IMR-90 (cell line): ENCODE data around the gene CDH13. TPM values are rescaled to one million over a fixed set of nuclear protein-coding genes. Genes with fewer than 3 reads are reported as not detected.

Source experiments
- ATAC-seq: fragments of 200-7000 bp; cut with Tn5 transposase; 2 replicates; pipeline ENCODE4 v1.9.1; 2020; ENCODE audit warnings: low read depth, mild to moderate bottlenecking, moderate library complexity
- BruUV-seq: library from RNA; stranded (reverse); fragments of 400-500 nt; replicated peaks from 2 replicates; lab custom pipeline; 2021; lab: Mats Ljungman, UMichigan
- CTCF ChIA-PET: fragments of 300-600 bp; formaldehyde crosslinking; extraction: SDS; loops from one replicate; lab custom pipeline; 2021; ENCODE audit warnings: antibody characterized with exemption; lab: Yijun Ruan, JAX
- POLR2A ChIA-PET: fragments of 300-600 bp; sonication (Branson Sonifier 250); formaldehyde crosslinking; loops from one replicate; lab custom pipeline; 2022; ENCODE audit warnings: antibody characterized with exemption; ENCODE audit not compliant: unreplicated experiment; lab: Charles Lee
- DNase-seq: peaks from one replicate; pipeline ENCODE4 v3.0.0; 2013
- H2AFZ ChIP-seq: replicated peaks from 2 replicates; pipeline ENCODE3; 2013; ENCODE audit warnings: low read length, mild to moderate bottlenecking; ENCODE audit not compliant: poor library complexity
- H2AK5ac ChIP-seq: 2 replicates; pipeline ENCODE4 v1.6.1; 2013; ENCODE audit warnings: low read depth, low read length, inconsistent platforms
- H2AK9ac ChIP-seq: replicated peaks from 2 replicates; pipeline ENCODE3; 2013; ENCODE audit warnings: mild to moderate bottlenecking, low read depth, low read length, moderate library complexity; ENCODE audit not compliant: poor library complexity
- H2BK120ac ChIP-seq: 2 replicates; pipeline ENCODE4 v1.6.1; 2013; ENCODE audit warnings: low read depth, low read length, inconsistent platforms
- H2BK15ac ChIP-seq: 3 replicates; pipeline ENCODE4 v1.6.1; 2013; ENCODE audit warnings: low read depth, low read length, inconsistent platforms
- H2BK20ac ChIP-seq: 2 replicates; pipeline ENCODE4 v1.6.1; 2013; ENCODE audit warnings: low read depth, mild to moderate bottlenecking, inconsistent platforms, low read length, moderate library complexity
- H2BK5ac ChIP-seq: 2 replicates; pipeline ENCODE4 v1.6.1; 2013; ENCODE audit warnings: mild to moderate bottlenecking, low read depth, low read length, inconsistent platforms; ENCODE audit not compliant: poor library complexity, severe bottlenecking
- H3K14ac ChIP-seq: replicated peaks from 2 replicates; pipeline ENCODE4 v1.6.1; 2013; ENCODE audit warnings: low read depth, low read length, inconsistent platforms
- H3K18ac ChIP-seq: 2 replicates; pipeline ENCODE4 v1.6.1; 2013; ENCODE audit warnings: low read depth, low read length, control low read depth
- H3K23ac ChIP-seq: 2 replicates; pipeline ENCODE4 v1.6.1; 2013; ENCODE audit warnings: low read depth, low read length, inconsistent platforms
- H3K27ac ChIP-seq: 2 replicates; pipeline ENCODE4 v1.5.1; 2013; ENCODE audit warnings: mild to moderate bottlenecking, control low read depth, low read length; ENCODE audit not compliant: insufficient read depth
- H3K27me3 ChIP-seq: 2 replicates; pipeline ENCODE4 v1.6.1; 2013; ENCODE audit warnings: low read length; ENCODE audit not compliant: control insufficient read depth, insufficient read depth
- H3K36me3 ChIP-seq: 2 replicates; pipeline ENCODE4 v1.6.1; 2013; ENCODE audit warnings: low read length, mixed read lengths; ENCODE audit not compliant: control insufficient read depth, insufficient read depth
- H3K4ac ChIP-seq: 2 replicates; pipeline ENCODE4 v1.6.1; 2013; ENCODE audit warnings: low read depth, low read length, inconsistent platforms
- H3K4me1 ChIP-seq: 2 replicates; pipeline ENCODE4 v1.6.1; 2013; ENCODE audit warnings: low read length, mixed read lengths; ENCODE audit not compliant: control insufficient read depth, insufficient read depth
- H3K4me2 ChIP-seq: 2 replicates; pipeline ENCODE4 v1.6.1; 2013; ENCODE audit warnings: low read depth, mild to moderate bottlenecking, control low read depth, low read length, moderate library complexity
- H3K4me3 ChIP-seq: 2 replicates; pipeline ENCODE4 v1.5.1; 2013; ENCODE audit warnings: low read depth, mild to moderate bottlenecking, control low read depth, low read length, moderate library complexity; ENCODE audit not compliant: insufficient read depth
- H3K56ac ChIP-seq: 2 replicates; pipeline ENCODE4 v1.6.1; 2013; ENCODE audit warnings: low read length, inconsistent platforms; ENCODE audit not compliant: insufficient read depth; ENCODE audit errors: extremely low read depth
- H3K79me1 ChIP-seq, 2 experiments: 2 replicates each; pipeline ENCODE4 v1.6.1; 2013; ENCODE audit warnings: low read length in 2 of 2, inconsistent platforms in 1 of 2, low read depth in 1 of 2
- H3K9ac ChIP-seq: 2 replicates; pipeline ENCODE4 v1.6.1; 2013; ENCODE audit warnings: low read depth, low read length, control low read depth
- H3K9me1 ChIP-seq: 2 replicates; pipeline ENCODE4 v1.6.1; 2013; ENCODE audit warnings: low read length, inconsistent platforms; ENCODE audit not compliant: insufficient read depth
- H3K9me3 ChIP-seq: 2 replicates; pipeline ENCODE4 v1.6.1; 2013; ENCODE audit warnings: low read length; ENCODE audit not compliant: control insufficient read depth, insufficient read depth
- H4K20me1 ChIP-seq: 2 replicates; pipeline ENCODE4 v1.6.1; 2013; ENCODE audit warnings: low read length, inconsistent platforms; ENCODE audit not compliant: insufficient read depth
- H4K5ac ChIP-seq: 2 replicates; pipeline ENCODE4 v1.6.1; 2013; ENCODE audit warnings: mild to moderate bottlenecking, low read depth, low read length, control low read depth
- H4K8ac ChIP-seq, 2 experiments: 2 replicates each; pipeline ENCODE4 v1.6.1; 2013; ENCODE audit warnings: low read depth in 2 of 2, low read length in 2 of 2, control low read depth in 1 of 2, inconsistent platforms in 1 of 2
- H4K91ac ChIP-seq: 2 replicates; pipeline ENCODE4 v1.6.1; 2013; ENCODE audit warnings: low read depth, low read length, inconsistent platforms; ENCODE audit not compliant: insufficient read depth
- CEBPB ChIP-seq: IDR thresholded peaks from 2 replicates; pipeline ENCODE4 v1.6.1; 2012; ENCODE audit warnings: low read depth, low read length, improper control_type of control experiment
- CHD1 ChIP-seq: IDR thresholded peaks from 2 replicates; pipeline ENCODE4 v1.6.1; 2012; ENCODE audit warnings: low read depth, low read length, improper control_type of control experiment
- FOS ChIP-seq: fragments of 150-350 bp; IDR thresholded peaks from 2 replicates; pipeline ENCODE4 v1.6.1; 2016; ENCODE audit warnings: low read depth, low read length
- MAFK ChIP-seq: IDR thresholded peaks from 2 replicates; pipeline ENCODE4 v1.6.1; 2012; ENCODE audit warnings: low read depth, low read length, improper control_type of control experiment
- MAZ ChIP-seq: IDR thresholded peaks from 2 replicates; pipeline ENCODE4 v1.6.1; 2012; ENCODE audit warnings: low read depth, mild to moderate bottlenecking, low read length, improper control_type of control experiment, moderate library complexity, borderline replicate concordance
- MXI1 ChIP-seq: IDR thresholded peaks from 2 replicates; pipeline ENCODE4 v1.6.1; 2012; ENCODE audit warnings: low read depth, mild to moderate bottlenecking, low read length, moderate library complexity, borderline replicate concordance
- NFE2L2 ChIP-seq: fragments of 150-350 bp; IDR thresholded peaks from 2 replicates; pipeline ENCODE4 v1.6.1; 2016; ENCODE audit warnings: low read depth, mild to moderate bottlenecking, low read length
- RCOR1 ChIP-seq: IDR thresholded peaks from 2 replicates; pipeline ENCODE4 v1.6.1; 2012; ENCODE audit warnings: mild to moderate bottlenecking, low read length, improper control_type of control experiment; ENCODE audit not compliant: insufficient replicate concordance
- SMC3 ChIP-seq: fragments of 150-350 bp; IDR thresholded peaks from 2 replicates; pipeline ENCODE4 v1.6.1; 2016; ENCODE audit warnings: low read depth, mild to moderate bottlenecking, antibody characterized with exemption, low read length, moderate library complexity
- WGBS, 2 experiments: methylation state at CpG; one replicate each; pipeline versions ENCODE4 v1.1.5 to v1.1.7; 2013; ENCODE audit warnings: missing lambda C conversion rate in 2 of 2; ENCODE audit not compliant: insufficient read length in 1 of 2; ENCODE audit errors: extremely low coverage in 2 of 2; 5-methylcytosine and 5-hydroxymethylcytosine counted together
- dilution Hi-C: fragments of 300-500 bp; cut with HindIII; formaldehyde crosslinking; loops from one replicate; pipeline ENCODE4 v1.14.3; 2018; ENCODE audit warnings: low sequenced_read_pairs; ENCODE audit not compliant: unreplicated experiment
- in situ Hi-C: fragments of 300-500 bp; cut with MboI; formaldehyde crosslinking; loops from 3 replicates; pipeline ENCODE4 v1.14.3; 2019; ENCODE audit warnings: low sequenced_read_pairs, inconsistent platforms, mixed read lengths
- intact Hi-C: fragments of 100-400 bp; cut with micrococcal nuclease; formaldehyde crosslinking; loops from 2 replicates; pipeline ENCODE4 v1.10.0; 2022
- polyA plus RNA-seq, 3 experiments: library from polyadenylated mRNA; depleted of rRNA; stranded (reverse); fragments of >200 nt; gene quantifications; 2 replicates each; pipeline ENCODE4 v1.2.3, GENCODE V29; 2012; ENCODE audit warnings: low replicate concordance in 1 of 3
- total RNA-seq: library from RNA; depleted of rRNA; stranded (reverse); fragments of >200 nt; gene quantifications from 2 replicates; pipeline ENCODE4 v1.2.3, GENCODE V29; 2012
- TF ChIP-seq, protein P1 (sequence below): fragments of 150-350 bp; IDR thresholded peaks from 2 replicates; pipeline ENCODE4 v1.6.1; 2016; ENCODE audit warnings: low read depth, mild to moderate bottlenecking, low read length, moderate library complexity, borderline replicate concordance
- TF ChIP-seq, protein P2 (sequence below): fragments of 150-350 bp; IDR thresholded peaks from 2 replicates; pipeline ENCODE4 v1.6.1; 2017; ENCODE audit warnings: mild to moderate bottlenecking, antibody characterized with exemption, low read length, low read depth

The CDH13 gene
- total and polyA plus RNA-seq, 2 of the 4 experiments (the other 2 are of a cell fraction), result 61.6 to 74.7 TPM

DNA sequence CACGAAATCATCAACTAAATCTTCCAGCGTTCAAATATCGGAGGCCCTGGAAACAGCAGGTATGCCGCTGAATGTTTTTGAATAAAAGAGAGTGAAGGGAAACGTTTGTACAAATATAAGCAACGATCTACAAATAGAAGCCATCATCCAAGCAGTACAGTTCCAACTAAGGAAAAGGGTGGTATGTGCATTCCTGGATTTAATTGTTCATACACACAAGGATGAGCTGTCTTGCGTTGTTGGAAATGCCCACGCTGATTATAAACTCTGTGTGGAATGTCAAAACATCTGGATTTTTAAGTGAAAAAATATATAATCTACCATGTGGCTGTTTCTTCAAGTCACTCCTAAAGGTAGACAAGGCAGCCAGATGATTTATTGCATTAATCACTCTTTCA is 989.2 kb downstream of the CDH13 start:
- H2BK15ac ChIP-seq, result no peak overlapping the region
- DNase-seq (no peak), ATAC-seq (no peak)
- dilution Hi-C loops (no loop called here), intact Hi-C loops (no loop called here), in situ Hi-C loops (loop anchor here (10.0 kb wide), 1 partner anchor 61 kb away; no protein-coding TSS in a partner anchor)
- peak overlapping the region; percentile 18; the same call in 1 of the 2 replicates for H2AK5ac ChIP-seq
- H3K9me3 ChIP-seq, result no peaks in the 10 kb centered on the region
- no peaks in the 10 kb centered on the region for H3K36me3 ChIP-seq
- ChIA-PET CTCF (no interaction called here), POLR2A (no interaction called here)
- peak overlapping the region; percentile 9; the same call in 1 of the 2 replicates for H2BK120ac ChIP-seq
- no CpG with 5 or more reads among the region's 8 CpGs for WGBS, 2 experiments
- no peak overlapping the region for H2AK9ac ChIP-seq
- no peak overlapping the region for H3K18ac ChIP-seq
- no peaks in the 10 kb centered on the region for H3K27me3 ChIP-seq
- no peak overlapping the region for H2BK5ac ChIP-seq
- H4K91ac ChIP-seq, result no peak overlapping the region
- no peak overlapping the region; the same call in 1 of the 2 replicates for H3K4me2 ChIP-seq
- H4K8ac ChIP-seq, result peak overlapping the region in 1 of 2 experiments; percentile 57; a peak in 2 of 4 replicates
- no peak overlapping the region for H3K27ac ChIP-seq
- H4K20me1 ChIP-seq, result no peaks in the 10 kb centered on the region
- H2AFZ ChIP-seq, result no peak overlapping the region
- no peak overlapping the region for H3K14ac ChIP-seq
- H3K4me1 ChIP-seq, result peaks cover 2% of the 10 kb centered on the region; the same call in 1 of the 2 replicates
- TF ChIP-seq CEBPB (no peak), MAZ (no peak), CHD1 (no peak), MAFK (no peak), SMC3 (no peak), NFE2L2 (no peak), RCOR1 (no peak), FOS (no peak), MXI1 (no peak)
- TF ChIP-seq, protein P1, sequence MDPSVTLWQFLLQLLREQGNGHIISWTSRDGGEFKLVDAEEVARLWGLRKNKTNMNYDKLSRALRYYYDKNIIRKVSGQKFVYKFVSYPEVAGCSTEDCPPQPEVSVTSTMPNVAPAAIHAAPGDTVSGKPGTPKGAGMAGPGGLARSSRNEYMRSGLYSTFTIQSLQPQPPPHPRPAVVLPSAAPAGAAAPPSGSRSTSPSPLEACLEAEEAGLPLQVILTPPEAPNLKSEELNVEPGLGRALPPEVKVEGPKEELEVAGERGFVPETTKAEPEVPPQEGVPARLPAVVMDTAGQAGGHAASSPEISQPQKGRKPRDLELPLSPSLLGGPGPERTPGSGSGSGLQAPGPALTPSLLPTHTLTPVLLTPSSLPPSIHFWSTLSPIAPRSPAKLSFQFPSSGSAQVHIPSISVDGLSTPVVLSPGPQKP, result no peak
- TF ChIP-seq, protein P2, sequence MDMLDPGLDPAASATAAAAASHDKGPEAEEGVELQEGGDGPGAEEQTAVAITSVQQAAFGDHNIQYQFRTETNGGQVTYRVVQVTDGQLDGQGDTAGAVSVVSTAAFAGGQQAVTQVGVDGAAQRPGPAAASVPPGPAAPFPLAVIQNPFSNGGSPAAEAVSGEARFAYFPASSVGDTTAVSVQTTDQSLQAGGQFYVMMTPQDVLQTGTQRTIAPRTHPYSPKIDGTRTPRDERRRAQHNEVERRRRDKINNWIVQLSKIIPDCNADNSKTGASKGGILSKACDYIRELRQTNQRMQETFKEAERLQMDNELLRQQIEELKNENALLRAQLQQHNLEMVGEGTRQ, result no peak
- H3K4ac ChIP-seq, result no peak overlapping the region
- no peak overlapping the region for H3K56ac ChIP-seq
- H3K23ac ChIP-seq, result no peak overlapping the region
- no peak overlapping the region for H3K9ac ChIP-seq
- H3K4me3 ChIP-seq, result no peak overlapping the region
- H2BK20ac ChIP-seq, result peak overlapping the region; percentile 52; the same call in 1 of the 2 replicates
- H3K9me1 ChIP-seq, result peaks cover 6% of the 10 kb centered on the region; the same call in 1 of the 2 replicates
- H3K79me1 ChIP-seq, result no peaks in the 10 kb centered on the region
- no peak overlapping the region for H4K5ac ChIP-seq
- BruUV-seq, result no TSS peak
